Prostate gland (tissue), 2 donors: ENCODE measurements around the gene CACNA1H. TPM values are rescaled to one million over a fixed set of nuclear protein-coding genes. Genes with fewer than 3 reads are reported as not detected.

Source experiments
- DNase-seq: peaks from one replicate; pipeline ENCODE4 v3.0.0-alpha.2; 2019; ENCODE audit warnings: low spot score
- H3K27ac ChIP-seq, 2 donors: fragments of 200-600 bp; sonication (generic); 2 replicates each; pipeline ENCODE4 v1.5.1; 2017 to 2019
- H3K27me3 ChIP-seq: fragments of 200-600 bp; sonication (generic); replicated peaks from 2 replicates; pipeline ENCODE4 v1.5.1; 2019; ENCODE audit not compliant: insufficient read depth
- H3K36me3 ChIP-seq, 2 donors: fragments of 200-600 bp; sonication (generic); 1 replicate in 1 of 2; 2 replicates in 1 of 2; pipeline versions ENCODE4 v1.5.1 to v1.8.1; 2017 to 2019
- H3K4me1 ChIP-seq: fragments of 200-600 bp; sonication (generic); replicated peaks from 2 replicates; pipeline ENCODE4 v1.5.1; 2019
- H3K4me3 ChIP-seq, 2 donors: fragments of 200-600 bp; sonication (generic); 2 replicates each; pipeline ENCODE4 v1.5.1; 2017 to 2019
- H3K9me3 ChIP-seq: fragments of 200-600 bp; sonication (generic); 2 replicates; pipeline ENCODE4 v1.5.1; 2017
- CTCF ChIP-seq, 4 experiments: fragments of 200-600 bp in 2 of 4; fragments of 450-650 bp in 2 of 4; sonication (generic) in 2 of 4; IDR thresholded peaks; 1 replicate in 3 of 4; 2 replicates in 1 of 4; pipeline ENCODE4 v1.5.1; 2016 to 2019; ENCODE audit warnings: antibody characterized with exemption in 4 of 4, mild to moderate bottlenecking in 2 of 4, moderate library complexity in 2 of 4
- POLR2A ChIP-seq: fragments of 450-650 bp; IDR thresholded peaks from one replicate; pipeline ENCODE4 v1.6.1; 2016; ENCODE audit warnings: antibody characterized with exemption, mild to moderate bottlenecking
- POLR2AphosphoS5 ChIP-seq: sonication (generic); formaldehyde crosslinking; IDR thresholded peaks from one replicate; pipeline ENCODE4 v1.6.1; 2017; ENCODE audit warnings: antibody characterized with exemption
- WGBS: methylation state at CpG from one replicate; pipeline ENCODE4 v1.1.5; 2018; 5-methylcytosine and 5-hydroxymethylcytosine counted together
- intact Hi-C: fragments of 100-400 bp; cut with DNase I; formaldehyde crosslinking; loops from one replicate; pipeline ENCODE4 v1.14.2; 2022
- total RNA-seq, 2 donors: library from RNA; depleted of rRNA; stranded (reverse); fragments of >200 nt; gene quantifications; one replicate each; pipeline ENCODE4 v1.1.0, GENCODE V29; 2016

CACNA1H gene
- total RNA-seq, 2 donors from 2014 or later = 32.5 to 111 TPM

GRCh38 chr16:1221628-1222552 is 69.0 kb downstream of the CACNA1H start:
- H3K27me3 ChIP-seq = no peaks in the 10 kb centered on the region
- H3K36me3 ChIP-seq = no peaks in the 10 kb centered on the region
- no peaks in the 10 kb centered on the region for H3K9me3 ChIP-seq
- H3K27ac ChIP-seq = no peak overlapping the region
- WGBS = 76% methylated on average over 36 of the region's 40 CpGs
- H3K4me3 ChIP-seq = no peak overlapping the region
- no peaks in the 10 kb centered on the region for H3K4me1 ChIP-seq
- no peak for TF ChIP-seq CTCF (IDR thresholded peaks at IDR 0.05)
- TF ChIP-seq POLR2A = no peak
- TF ChIP-seq POLR2AphosphoS5 = no peak
- DNase-seq = no peak
- intact Hi-C loops = no loop called here

- TF ChIP-seq POLR2A (no peak), POLR2AphosphoS5 (no peak), CTCF (IDR thresholded peaks at IDR 0.05) (no peak)
- WGBS = 76% methylated on average over 25 of the region's 25 CpGs
- no peaks in the 10 kb centered on the region for H3K9me3 ChIP-seq
- no peaks in the 10 kb centered on the region for H3K36me3 ChIP-seq
- DNase-seq = no peak
- H3K27ac ChIP-seq = no peak overlapping the region
- no peaks in the 10 kb centered on the region for H3K27me3 ChIP-seq
- no peak overlapping the region for H3K4me3 ChIP-seq
- intact Hi-C loops = no loop called here
- H3K4me1 ChIP-seq = no peaks in the 10 kb centered on the region
Observed at GRCh38 chr16:1222553-1223354, 69.8 kb downstream of the CACNA1H start.

GRCh38 chr16:1223355-1224214 is 70.7 kb downstream of the CACNA1H start:
- Histone ChIP-seq H3K4me1 (no peaks in the 10 kb centered on the region), H3K36me3 (no peaks in the 10 kb centered on the region), H3K27ac (no peak overlapping the region), H3K9me3 (no peaks in the 10 kb centered on the region), H3K4me3 (no peak overlapping the region), H3K27me3 (no peaks in the 10 kb centered on the region)
- intact Hi-C loops = no loop called here
- no peak for DNase-seq
- 81% methylated on average over 30 of the region's 38 CpGs for WGBS
- TF ChIP-seq CTCF (IDR thresholded peaks at IDR 0.05) (no peak), POLR2AphosphoS5 (no peak), POLR2A (no peak)

GRCh38 chr16:1224558-1224957 is 71.7 kb downstream of the CACNA1H start:
- no peak for DNase-seq
- H3K36me3 ChIP-seq = no peaks in the 10 kb centered on the region
- H3K27ac ChIP-seq = no peak overlapping the region
- H3K27me3 ChIP-seq = no peaks in the 10 kb centered on the region
- no peaks in the 10 kb centered on the region for H3K4me1 ChIP-seq
- no peaks in the 10 kb centered on the region for H3K9me3 ChIP-seq
- intact Hi-C loops = no loop called here
- WGBS = 73% methylated on average over 9 of the region's 9 CpGs
- TF ChIP-seq POLR2A = no peak
- no peak for TF ChIP-seq POLR2AphosphoS5
- no peak for TF ChIP-seq CTCF (IDR thresholded peaks at IDR 0.05)
- no peak overlapping the region for H3K4me3 ChIP-seq
